HG03460 (cell line): Measurements from ENCODE around the gene SNX4.

ENCODE experiments used
- ATAC-seq: cut with Tn5 transposase; IDR thresholded peaks from one replicate; pipeline ENCODE4 v1.9.1; 2021; ENCODE audit not compliant: unreplicated experiment

SNX4 gene

DNA sequence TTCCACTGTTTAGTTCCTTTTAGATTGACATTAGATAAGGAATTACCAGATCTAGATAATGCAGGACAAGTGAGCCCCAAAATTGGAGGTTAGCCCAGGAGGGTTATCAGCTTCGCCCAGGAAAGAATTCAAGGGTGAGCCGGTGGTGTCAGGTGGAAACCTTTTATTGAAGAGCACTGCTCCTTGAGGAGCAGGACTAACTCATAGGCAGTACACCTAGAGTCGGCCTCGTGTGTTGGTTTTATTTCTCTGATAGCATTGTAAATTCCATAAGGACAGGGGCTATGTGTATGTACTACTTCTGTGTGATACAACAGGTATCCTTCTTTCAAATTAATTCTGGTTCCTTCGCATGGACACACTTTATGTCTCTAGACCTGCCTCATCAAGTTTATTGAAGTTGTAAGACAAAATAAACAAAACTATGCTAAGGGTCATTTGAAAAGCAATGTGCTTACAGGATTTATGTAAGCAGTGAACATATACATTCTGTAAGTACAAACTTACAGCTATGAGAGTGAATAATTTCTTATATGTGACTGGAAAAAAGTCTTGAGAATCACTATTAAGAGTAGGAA, 57.2 kb downstream of the SNX4 start:
- ATAC-seq, result no peak

- ATAC-seq, result no peak
These were observed 58.1 kb downstream of the SNX4 start for GRCh38 chr3:125461896-125462295.

DNA sequence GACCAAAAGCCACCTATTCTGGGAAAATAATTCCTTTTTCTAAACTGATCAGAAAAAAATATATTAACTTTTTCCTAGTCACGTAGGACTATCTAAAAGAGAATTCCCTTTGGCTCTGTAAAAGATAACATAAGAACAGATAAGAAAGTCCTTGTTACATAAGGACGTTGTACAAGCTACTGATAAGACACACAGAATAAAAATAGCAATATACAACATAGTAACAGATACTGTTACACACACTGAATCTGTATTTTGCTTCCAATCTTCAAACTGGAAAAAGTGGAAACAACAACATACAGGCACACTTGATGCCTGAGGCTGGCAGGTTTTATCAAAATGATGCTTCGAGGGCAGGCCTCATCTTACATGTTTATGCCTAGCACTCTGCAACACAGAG, 59.8 kb downstream of the SNX4 start:
- ATAC-seq, result no peak

DNA sequence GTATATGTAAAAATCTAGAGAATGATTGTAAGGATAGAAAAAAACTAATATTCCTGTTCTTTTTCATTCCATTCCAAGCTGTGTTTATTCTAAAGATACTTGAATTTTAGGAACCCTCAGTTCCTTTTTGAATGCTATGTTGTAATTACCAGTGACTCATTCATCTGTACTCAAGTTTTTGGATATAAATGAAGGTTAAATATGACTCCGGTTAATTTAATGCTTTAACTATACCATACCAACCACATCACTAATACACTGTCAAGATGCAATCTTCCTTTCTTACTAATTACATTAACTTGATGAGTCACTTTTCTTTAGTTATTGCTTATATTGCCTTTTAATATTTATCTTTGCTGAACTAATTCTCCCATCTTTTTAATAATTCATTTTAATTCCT, 76.1 kb downstream of the SNX4 start:
- no peak for ATAC-seq

GRCh38 chr3:125442506-125442905, 77.5 kb downstream of the SNX4 start:
- ATAC-seq, result no peak

GRCh38 chr3:125440970-125441369, 79.0 kb downstream of the SNX4 start:
- no peak for ATAC-seq

- ATAC-seq, result no peak
These were observed 79.4 kb downstream of the SNX4 start for GRCh38 chr3:125440559-125440955.

DNA sequence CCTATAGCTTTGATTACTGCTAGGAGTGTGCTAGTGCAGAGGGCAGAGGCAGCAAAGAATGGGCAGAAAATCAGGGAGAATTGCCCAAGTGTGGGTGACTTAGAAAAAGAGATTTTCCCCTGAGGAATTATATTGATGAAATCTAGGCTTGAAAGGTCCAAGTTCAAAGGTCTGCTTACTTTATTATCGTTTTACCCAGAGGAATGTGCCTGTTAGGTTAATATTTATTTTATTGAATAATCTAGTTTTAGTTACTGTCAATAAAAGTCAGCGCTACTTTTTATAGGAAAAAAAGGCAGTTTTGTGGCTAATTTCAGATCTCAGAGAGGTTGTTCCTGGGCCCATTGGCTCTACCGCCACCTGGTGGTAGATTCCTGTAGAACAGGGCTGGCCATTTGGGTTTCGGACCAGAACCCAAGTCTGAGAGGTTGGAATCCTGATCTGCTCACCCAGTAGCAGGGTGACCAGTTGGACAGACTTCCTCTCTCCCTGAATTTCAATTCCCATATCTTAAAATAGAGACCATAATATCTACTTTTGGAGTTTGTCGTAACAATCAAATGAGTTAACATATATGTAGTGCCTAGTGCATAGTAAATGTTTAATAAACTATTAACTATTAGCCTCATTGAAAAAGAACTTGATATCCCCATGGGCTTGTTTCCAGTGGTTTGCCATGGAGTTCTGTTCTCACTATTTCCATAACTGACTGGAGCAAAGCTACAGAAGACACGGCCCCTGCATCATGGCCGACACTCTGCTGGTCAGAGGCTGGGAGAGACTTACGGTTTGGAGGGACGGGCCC, 82.2 kb downstream of the SNX4 start:
- no peak for ATAC-seq

- ATAC-seq, result no peak
These were observed 83.1 kb downstream of the SNX4 start for GRCh38 chr3:125436921-125437320.

GRCh38 chr3:125435231-125435630, 84.8 kb downstream of the SNX4 start:
- no peak for ATAC-seq

DNA sequence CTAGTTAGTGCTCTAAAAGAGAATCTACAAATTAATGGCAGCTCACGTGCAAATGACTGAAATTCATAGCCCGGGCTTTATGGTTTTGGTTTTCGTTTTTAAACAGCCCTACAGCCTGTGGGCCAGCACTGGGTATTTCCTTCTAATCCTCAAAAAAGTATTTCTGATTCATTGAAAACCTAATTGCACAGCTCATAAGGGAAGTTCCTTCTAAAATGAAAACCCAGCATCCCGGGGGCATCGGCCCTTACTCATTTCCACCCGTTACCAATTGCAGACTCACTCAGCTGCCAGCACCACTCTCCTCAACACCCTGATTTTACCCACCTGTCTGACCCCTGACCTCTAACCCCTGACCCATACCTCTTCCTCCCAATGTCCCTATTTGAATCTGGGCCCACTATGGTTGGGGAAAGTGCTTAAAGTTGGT, 85.4 kb downstream of the SNX4 start:
- no peak for ATAC-seq

DNA sequence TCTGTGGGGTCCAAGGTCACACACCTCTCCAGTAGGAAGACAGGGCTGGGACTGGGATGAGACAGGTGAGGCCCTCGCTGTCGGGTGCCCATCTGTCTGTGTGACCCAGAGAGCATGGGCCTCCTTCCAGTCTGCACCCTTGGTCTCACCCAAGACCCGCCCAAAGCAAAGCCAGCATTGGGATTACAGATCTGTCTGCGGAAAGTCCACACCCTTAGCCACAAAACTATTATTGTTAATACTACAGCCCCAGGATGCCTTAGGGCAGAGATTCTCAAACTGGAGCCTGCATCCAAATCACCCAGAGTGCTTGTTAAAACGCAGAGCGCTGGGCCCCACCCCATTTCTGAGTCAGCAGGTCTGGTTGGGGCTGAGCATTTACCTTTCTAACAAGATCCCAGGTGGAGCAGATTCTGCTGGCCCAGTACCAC, 86.4 kb downstream of the SNX4 start:
- ATAC-seq, result no peak

DNA sequence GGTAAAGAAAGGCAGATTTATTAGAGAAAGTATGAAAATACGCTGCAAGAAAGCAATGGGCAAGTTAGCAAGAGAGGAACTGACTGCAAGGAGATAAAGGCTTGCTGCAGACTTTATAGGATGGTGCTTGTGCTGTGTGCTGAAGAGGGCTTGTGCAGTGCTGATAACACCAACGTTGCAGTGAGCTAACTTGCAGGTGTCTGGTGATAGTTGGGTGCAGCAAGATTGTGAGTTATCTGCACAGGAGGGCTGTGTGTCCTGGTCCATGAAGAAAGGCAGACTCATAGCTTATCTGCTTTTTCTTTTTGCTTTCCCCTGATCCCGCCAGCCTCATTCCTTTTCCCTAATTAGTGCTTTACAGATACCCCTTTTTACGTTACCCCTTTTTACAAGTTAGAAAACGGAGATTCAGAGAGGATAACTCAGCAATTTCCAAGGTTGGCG, 86.9 kb downstream of the SNX4 start:
- ATAC-seq, result no peak

DNA sequence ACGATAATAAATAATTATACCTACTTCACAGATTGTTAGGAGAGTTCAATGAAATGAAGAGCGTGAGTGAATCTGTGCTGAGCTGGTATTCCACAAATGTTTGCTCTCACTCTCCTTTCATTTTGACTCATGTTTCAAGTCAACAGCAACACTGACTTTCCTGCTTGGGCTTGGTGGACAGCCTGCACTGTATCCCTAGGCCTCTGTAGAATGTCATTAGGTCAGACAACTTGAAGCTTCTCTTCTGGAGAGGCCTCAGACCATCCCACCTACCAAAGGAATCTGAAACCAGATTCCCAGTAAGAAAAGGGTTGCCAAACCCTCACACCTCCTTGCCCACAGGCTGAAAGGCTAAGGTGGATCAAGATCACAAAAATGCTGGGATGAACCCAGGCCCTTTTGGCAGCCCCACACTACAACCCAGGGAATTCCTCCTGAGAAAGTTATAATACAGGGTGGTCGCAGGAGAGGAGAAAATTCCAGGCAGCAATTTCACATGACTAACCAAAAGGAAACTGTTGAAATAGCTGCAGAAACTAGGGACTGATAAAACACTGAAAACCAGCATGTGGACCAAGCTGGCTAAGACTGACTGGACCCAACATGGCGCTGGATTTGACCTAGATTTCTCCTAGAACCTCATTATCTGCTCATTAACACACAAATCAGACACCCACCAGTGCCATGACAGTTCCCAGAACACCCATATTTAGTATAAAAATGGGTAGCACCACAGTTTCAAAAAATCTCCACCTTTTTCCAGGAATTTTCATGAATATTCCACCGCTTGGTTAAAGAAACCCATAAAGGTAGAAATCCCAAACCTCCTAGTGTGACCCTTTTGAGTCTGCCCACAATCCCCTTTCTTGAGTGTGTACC, 87.9 kb downstream of the SNX4 start:
- no peak for ATAC-seq

DNA sequence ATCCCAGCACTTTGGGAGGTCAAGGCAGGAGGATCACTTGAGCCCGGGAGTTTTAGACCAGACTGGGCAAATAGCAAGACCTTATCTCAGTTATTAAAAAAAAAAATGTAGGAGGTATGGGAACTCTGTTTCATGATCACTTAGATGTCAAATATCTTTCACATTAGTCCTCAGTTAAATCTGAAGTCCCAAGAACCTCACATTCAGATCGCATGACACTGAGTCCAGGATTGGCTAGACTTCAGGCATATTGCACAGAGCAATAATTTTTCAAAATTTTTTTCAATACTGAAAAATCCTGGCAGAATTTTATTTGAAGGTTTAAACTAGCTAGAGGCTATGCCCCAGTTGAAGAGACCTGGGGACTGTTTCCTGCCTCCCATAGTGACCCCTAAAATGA, 88.6 kb downstream of the SNX4 start:
- ATAC-seq, result no peak

- no peak for ATAC-seq
These were observed 91.7 kb downstream of the SNX4 start for GRCh38 chr3:125428216-125428830.

GRCh38 chr3:125418306-125418705, 101.7 kb downstream of the SNX4 start:
- ATAC-seq, result no peak

DNA sequence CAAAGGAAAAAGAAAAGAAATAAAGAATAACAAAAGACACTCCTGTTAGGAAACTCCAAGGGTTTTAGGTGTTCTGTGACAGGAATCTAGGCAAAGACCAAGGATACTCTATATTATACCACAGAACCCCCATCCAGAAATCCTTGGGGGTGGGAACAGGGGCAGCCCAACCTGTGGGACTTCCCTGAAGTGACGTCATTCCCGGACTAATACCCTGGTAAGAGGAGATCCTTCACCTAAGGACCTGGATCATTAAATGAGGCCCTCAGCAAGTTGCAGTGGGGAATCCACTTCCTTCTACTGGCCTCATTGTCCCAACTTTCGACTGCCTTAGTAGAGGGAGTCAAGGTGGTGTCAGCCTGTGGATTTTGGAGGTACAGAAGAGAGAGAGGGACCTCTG, 103.8 kb downstream of the SNX4 start:
- no peak for ATAC-seq

- no peak for ATAC-seq
These were observed 105.3 kb downstream of the SNX4 start for GRCh38 chr3:125414669-125415068.

DNA sequence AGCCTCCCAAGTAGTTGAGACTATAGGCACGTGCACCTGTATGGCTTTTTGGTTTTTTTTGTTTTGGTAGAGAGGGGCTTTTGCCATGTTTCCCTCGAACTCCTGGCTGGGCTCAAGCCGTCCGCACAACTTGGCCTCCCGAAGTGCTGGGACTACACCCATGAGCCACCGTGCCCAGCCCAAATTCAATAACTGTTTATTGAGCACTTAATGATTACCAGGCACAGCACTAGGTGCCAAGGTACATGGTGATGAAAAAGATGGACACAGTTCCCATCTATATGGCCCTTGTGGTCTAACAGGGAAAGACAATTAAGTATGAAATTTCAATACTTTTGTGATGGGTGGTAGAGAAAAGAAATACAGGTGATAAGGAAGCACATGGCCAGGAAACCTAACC, 109.1 kb downstream of the SNX4 start:
- no peak for ATAC-seq

DNA sequence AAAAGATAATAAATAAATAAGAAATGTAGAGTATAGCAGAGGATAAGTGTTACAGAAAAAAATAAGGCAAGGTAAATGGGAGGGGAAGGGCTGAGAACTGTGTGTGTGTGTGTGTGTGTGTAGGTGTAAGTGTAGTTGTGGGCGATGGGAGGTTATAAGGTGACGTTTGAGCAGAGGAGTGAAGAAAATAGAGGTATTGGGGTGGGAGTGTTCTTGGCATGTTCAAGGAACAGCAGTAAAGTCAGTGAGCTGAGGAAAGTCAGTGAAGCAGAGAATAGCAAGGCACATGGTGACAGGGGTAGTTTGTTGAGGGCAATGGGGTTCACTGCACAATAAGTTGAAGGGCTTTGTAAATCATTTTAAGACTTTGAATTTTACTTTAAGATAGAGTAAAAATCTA, 113.9 kb downstream of the SNX4 start:
- no peak for ATAC-seq
